Smooth muscle cell of the coronary artery (primary cell): ENCODE results near the gene SRSF9. TPM values are rescaled to one million over a fixed set of nuclear protein-coding genes. Genes with fewer than 3 reads are reported as not detected.

Experiments used
- total RNA-seq: library from RNA; depleted of rRNA; stranded (reverse); fragments of >200 nt; gene quantifications from 2 replicates; pipeline ENCODE4 v1.2.3, GENCODE V29; 2014; ENCODE audit warnings: low replicate concordance

Gene SRSF9, protein sequence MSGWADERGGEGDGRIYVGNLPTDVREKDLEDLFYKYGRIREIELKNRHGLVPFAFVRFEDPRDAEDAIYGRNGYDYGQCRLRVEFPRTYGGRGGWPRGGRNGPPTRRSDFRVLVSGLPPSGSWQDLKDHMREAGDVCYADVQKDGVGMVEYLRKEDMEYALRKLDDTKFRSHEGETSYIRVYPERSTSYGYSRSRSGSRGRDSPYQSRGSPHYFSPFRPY
- 216 and 271 TPM in 2 replicates for total RNA-seq

DNA sequence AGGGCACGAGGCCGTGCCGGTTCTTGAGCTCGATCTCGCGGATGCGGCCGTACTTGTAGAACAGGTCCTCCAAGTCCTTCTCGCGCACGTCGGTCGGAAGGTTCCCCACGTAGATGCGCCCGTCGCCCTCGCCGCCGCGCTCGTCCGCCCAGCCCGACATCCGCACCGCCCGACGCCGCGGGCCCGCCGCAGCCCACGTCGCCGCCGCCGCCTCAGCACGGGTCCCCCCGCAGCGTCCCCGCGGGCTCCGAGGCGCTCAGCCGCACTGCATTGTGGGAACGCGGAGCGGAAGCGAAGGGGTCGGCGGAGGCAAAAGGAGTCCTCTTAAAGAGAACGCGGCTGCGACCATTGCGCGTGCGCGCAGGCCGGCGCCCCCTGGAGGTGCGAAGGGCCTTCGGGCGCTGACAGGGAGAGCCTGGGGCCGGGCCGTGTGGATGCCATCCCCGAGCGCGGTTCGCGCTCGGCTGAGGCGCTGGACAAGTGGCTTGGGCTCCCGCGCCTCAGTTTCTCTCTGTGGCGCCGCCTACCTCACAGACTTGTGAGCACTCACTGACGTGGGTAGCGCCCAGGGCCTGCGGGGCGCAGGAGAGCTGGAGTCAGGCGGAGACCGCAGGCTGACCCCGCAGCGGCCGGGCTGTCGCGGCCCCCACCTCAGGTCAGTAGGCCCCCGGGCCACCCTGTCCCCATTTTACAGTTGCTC, at the start of gene SRSF9:
SRSF9 (minus strand) TSS at position 299 of the 700 bp plus-strand sequence; CDS start at position 160, 139 bp downstream.

DNA sequence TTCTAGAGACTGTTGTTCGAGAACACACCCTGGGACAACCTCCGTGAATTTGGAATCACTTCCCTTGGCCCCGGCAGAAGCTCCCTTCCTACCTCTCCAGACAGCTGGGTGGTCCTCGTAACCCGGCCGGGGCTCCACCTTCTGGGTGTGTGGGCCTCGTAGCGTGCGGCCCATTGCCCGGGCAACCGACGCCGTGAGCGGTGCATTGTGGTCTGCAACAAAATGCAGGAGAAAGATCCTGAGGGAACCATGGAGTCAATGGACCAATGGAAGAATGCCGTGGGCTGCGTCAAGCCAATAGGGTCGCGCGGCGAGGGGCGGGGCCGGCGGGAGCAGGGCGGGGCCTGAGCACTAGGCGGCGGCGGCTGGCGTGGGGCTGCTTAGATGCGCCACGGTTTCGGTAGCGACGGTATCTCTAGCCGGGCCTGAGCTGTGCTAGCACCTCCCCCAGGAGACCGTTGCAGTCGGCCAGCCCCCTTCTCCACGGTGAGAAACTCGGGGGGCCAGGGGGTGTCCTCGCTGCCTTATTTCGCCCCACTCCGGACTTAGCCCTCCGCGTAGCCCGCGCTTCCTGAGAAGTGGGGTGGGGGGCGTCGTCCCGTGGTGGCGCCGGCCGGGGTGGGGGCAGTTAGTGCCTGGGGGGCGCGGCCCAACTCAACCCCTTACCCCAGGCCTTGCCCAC, 26.3 kb upstream of the SRSF9 start, which contains the start of gene DYNLL1:
DYNLL1 (plus strand) TSS at position 383 of the 682 bp plus-strand sequence. CDS start 309 bp downstream, outside the sequence.

DNA sequence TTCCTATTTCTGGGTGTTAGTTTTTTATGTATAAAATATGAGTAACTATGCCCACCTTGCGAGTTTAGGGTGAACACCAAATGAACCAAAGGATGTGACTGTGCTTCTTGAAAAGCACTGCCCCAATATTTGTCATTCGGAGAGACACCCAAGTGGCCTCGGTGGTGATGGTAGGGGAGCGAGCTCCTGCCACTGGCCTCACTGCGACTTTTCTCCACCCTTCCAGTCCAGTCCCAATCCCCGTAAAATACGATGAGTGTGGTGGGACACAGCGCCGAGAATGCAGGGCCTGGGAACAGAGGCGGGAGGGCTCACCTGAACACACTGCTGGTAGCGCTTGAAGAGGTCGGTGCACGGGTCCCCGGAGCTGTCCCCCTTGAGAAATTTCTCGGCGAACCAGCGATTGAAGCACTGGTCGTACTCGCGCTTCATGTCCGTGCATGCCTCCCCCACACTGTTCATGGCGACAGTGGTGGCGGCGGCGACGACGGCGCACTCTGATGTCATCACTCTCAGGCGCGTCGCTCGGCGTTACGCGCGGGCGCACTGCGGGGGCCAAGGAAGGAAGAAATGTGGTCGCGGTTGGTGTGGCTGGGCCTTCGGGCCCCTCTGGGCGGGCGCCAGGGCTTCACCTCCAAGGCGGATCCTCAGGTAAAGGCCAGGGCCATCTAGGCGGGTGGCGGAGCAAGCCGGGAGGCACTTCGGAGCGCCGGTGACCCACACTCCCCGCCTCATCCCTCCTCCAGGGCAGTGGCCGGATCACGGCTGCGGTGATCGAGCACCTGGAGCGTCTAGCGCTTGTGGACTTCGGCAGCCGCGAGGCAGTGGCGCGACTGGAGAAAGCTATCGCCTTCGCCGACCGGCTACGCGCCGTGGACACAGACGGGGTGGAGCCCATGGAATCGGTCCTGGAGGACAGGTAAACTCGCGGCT, 23.4 kb downstream of the SRSF9 start, which contains the start of the genes GATC and TRIAP1:
GATC (plus strand) TSS at position 534 of the 933 bp plus-strand sequence; CDS start at position 571, 37 bp downstream.
TRIAP1 (minus strand) TSS at position 474 of the 933 bp plus-strand sequence; CDS start at position 462, 12 bp downstream.

DNA sequence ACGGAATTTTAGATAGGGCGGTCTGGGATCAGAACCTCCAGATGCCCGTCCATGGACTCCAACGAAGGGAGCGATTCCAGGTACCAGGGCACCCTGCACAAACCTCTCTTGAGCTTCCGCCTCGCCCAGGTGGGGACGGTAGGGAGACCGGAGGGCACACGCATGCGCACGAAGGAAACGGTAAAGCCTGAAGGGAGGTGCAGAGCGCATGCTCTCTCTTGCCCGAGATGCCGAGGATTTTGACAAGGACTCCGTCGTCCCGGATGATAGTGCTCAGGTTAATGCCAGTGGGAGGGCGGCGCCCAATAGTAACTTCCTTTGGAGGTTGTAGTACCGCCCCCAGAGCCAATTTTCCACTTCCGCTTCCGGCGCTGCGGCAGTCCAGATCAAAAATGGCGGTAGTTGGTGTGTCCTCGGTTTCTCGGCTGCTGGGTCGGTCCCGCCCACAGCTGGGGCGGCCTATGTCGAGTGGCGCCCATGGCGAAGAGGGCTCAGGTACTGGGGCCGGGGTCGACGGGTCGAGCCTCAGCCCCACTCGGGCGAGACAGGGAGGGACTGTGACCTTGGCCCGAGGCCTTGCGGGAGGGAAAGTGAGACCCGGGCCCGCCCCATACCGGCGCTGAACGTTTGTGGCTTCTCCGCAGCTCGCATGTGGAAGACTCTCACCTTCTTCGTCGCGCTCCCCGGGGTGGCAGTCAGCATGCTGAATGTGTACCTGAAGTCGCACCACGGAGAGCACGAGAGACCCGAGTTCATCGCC, 31.6 kb downstream of the SRSF9 start, which contains the start of gene COX6A1:
COX6A1 (plus strand) TSS at position 379 of the 760 bp plus-strand sequence; CDS start at position 393, 14 bp downstream.

Other genes starting within 250 kb of the SRSF9 start
- 4.4 and 22.3 TPM in 2 replicates for gene PXN, start 204.0 kb downstream of the SRSF9 start, total RNA-seq
- gene RNU4-2, start 177.8 kb downstream of the SRSF9 start, total RNA-seq, result under 0.01 and 251 TPM in 2 replicates
- under 0.01 and 55.9 TPM in 2 replicates for gene RNU4-1, start 176.5 kb downstream of the SRSF9 start, total RNA-seq
- 1.5 and 2.9 TPM in 2 replicates for gene SIRT4, start 167.4 kb downstream of the SRSF9 start, total RNA-seq
- not detected in 2 replicates for gene PLA2G1B, start 142.0 kb downstream of the SRSF9 start, total RNA-seq
- not detected in 2 replicates for gene MSI1, start 100.6 kb downstream of the SRSF9 start, total RNA-seq
- 546 and 838 TPM in 2 replicates for gene COX6A1, start 31.6 kb downstream of the SRSF9 start, total RNA-seq
- gene TRIAP1, start 23.4 kb downstream of the SRSF9 start, total RNA-seq, result 14.6 and 24.8 TPM in 2 replicates
- 10.5 and 15.0 TPM in 2 replicates for gene GATC, start 23.3 kb downstream of the SRSF9 start, total RNA-seq
- 304 and 347 TPM in 2 replicates for gene DYNLL1, start 26.4 kb upstream of the SRSF9 start, total RNA-seq
- gene COQ5, start 59.4 kb upstream of the SRSF9 start, total RNA-seq, result 28.4 and 39.1 TPM in 2 replicates
- 89.5 and 217 TPM in 2 replicates for gene RNF10, start 64.6 kb upstream of the SRSF9 start, total RNA-seq
- 52.2 and 60.1 TPM in 2 replicates for gene POP5, start 111.7 kb upstream of the SRSF9 start, total RNA-seq
- 0.82 and 0.83 TPM in 2 replicates for gene CABP1, start 170.9 kb upstream of the SRSF9 start, total RNA-seq
- 106 and 122 TPM in 2 replicates for gene MLEC, start 217.4 kb upstream of the SRSF9 start, total RNA-seq
- gene UNC119B, start 240.7 kb upstream of the SRSF9 start, total RNA-seq, result 17.8 and 20.0 TPM in 2 replicates